ENCODE data around the gene PRRC2C. TPM values are rescaled to one million over a fixed set of nuclear protein-coding genes. Genes with fewer than 3 reads are reported as not detected.

PRRC2C gene
- total and polyA plus RNA-seq, 3 donors from 2014 or later = 67.0 to 128 (median 114) TPM

GRCh38 chr1:171494076-171494475, 8.7 kb downstream of the PRRC2C start:
- DNase-seq = no peak
- 22 to 36% methylated on average over 3 of the region's 3 CpGs for WGBS, 2 donors
- TF ChIP-seq POLR2A (IDR thresholded peaks at IDR 0.05) = no peak
- TF ChIP-seq CTCF (IDR thresholded peaks at IDR 0.05) = no peak
- no peaks in the 10 kb centered on the region for H3K9me3 ChIP-seq
- H3K27ac ChIP-seq = peak overlapping the region in 1 of 2 donors; percentile 57
- no peaks in the 10 kb centered on the region for H3K36me3 ChIP-seq (ENCODE audit: low read depth, missing control alignments)
- intact Hi-C loops (cut with DNase I; ENCODE audit: low total_unique reads) = no loop called here
- H3K27me3 ChIP-seq = no peaks in the 10 kb centered on the region
- peaks cover 11% of the 10 kb centered on the region for H3K4me1 ChIP-seq
- H3K4me3 ChIP-seq = no peak overlapping the region

GRCh38 chr1:171495444-171495843, 10.1 kb downstream of the PRRC2C start:
- Histone ChIP-seq H3K27ac (no peak overlapping the region), H3K4me3 (no peak overlapping the region), H3K36me3 (ENCODE audit: low read depth, missing control alignments) (no peaks in the 10 kb centered on the region), H3K9me3 (no peaks in the 10 kb centered on the region), H3K4me1 (peaks cover 11% of the 10 kb centered on the region), H3K27me3 (no peaks in the 10 kb centered on the region)
- TF ChIP-seq CTCF (IDR thresholded peaks at IDR 0.05) (no peak), POLR2A (IDR thresholded peaks at IDR 0.05) (no peak)
- intact Hi-C loops (cut with DNase I; ENCODE audit: low total_unique reads) = no loop called here
- DNase-seq = no peak

- intact Hi-C loops (cut with DNase I; ENCODE audit: low total_unique reads) = no loop called here
- H3K36me3 ChIP-seq (ENCODE audit: low read depth, missing control alignments) = no peaks in the 10 kb centered on the region
These were observed 15.0 kb downstream of the PRRC2C start for GRCh38 chr1:171500304-171500703.

GRCh38 chr1:171500803-171501202, 15.5 kb downstream of the PRRC2C start:
- 96% methylated on average over 4 of the region's 4 CpGs for WGBS, 2 donors
- intact Hi-C loops (cut with DNase I; ENCODE audit: low total_unique reads) = no loop called here
- Histone ChIP-seq H3K9me3 (no peaks in the 10 kb centered on the region), H3K36me3 (ENCODE audit: low read depth, missing control alignments) (no peaks in the 10 kb centered on the region), H3K27ac (no peak overlapping the region), H3K4me3 (no peak overlapping the region), H3K4me1 (peaks cover 3% of the 10 kb centered on the region), H3K27me3 (no peaks in the 10 kb centered on the region)
- TF ChIP-seq POLR2A (IDR thresholded peaks at IDR 0.05) = no peak
- TF ChIP-seq CTCF (IDR thresholded peaks at IDR 0.05) = no peak
- no peak for DNase-seq

More at GRCh38 chr1:171500304-171500703, 15.0 kb downstream of the PRRC2C start:
- Histone ChIP-seq H3K9me3 (no peaks in the 10 kb centered on the region), H3K4me1 (peaks cover 3% of the 10 kb centered on the region), H3K4me3 (no peak overlapping the region), H3K27me3 (no peaks in the 10 kb centered on the region), H3K27ac (no peak overlapping the region)
- TF ChIP-seq CTCF (IDR thresholded peaks at IDR 0.05) = no peak
- TF ChIP-seq POLR2A (IDR thresholded peaks at IDR 0.05) = no peak
- WGBS, 2 donors = 59 to 60% methylated on average over 3 of the region's 3 CpGs
- DNase-seq = no peak

GRCh38 chr1:171501305-171502024, 16.1 kb downstream of the PRRC2C start:
- H3K4me1 ChIP-seq = peaks cover 3% of the 10 kb centered on the region
- H3K9me3 ChIP-seq = no peaks in the 10 kb centered on the region
- H3K36me3 ChIP-seq (ENCODE audit: low read depth, missing control alignments) = no peaks in the 10 kb centered on the region
- H3K4me3 ChIP-seq = no peak overlapping the region
- TF ChIP-seq CTCF (IDR thresholded peaks at IDR 0.05) (no peak), POLR2A (IDR thresholded peaks at IDR 0.05) (no peak)
- no peak for DNase-seq
- H3K27ac ChIP-seq = no peak overlapping the region
- intact Hi-C loops (cut with DNase I; ENCODE audit: low total_unique reads) = no loop called here
- no peaks in the 10 kb centered on the region for H3K27me3 ChIP-seq

All from testis (tissue), 3 donors.